ENCODE measurements around the gene TTN.

Gene TTN

DNA sequence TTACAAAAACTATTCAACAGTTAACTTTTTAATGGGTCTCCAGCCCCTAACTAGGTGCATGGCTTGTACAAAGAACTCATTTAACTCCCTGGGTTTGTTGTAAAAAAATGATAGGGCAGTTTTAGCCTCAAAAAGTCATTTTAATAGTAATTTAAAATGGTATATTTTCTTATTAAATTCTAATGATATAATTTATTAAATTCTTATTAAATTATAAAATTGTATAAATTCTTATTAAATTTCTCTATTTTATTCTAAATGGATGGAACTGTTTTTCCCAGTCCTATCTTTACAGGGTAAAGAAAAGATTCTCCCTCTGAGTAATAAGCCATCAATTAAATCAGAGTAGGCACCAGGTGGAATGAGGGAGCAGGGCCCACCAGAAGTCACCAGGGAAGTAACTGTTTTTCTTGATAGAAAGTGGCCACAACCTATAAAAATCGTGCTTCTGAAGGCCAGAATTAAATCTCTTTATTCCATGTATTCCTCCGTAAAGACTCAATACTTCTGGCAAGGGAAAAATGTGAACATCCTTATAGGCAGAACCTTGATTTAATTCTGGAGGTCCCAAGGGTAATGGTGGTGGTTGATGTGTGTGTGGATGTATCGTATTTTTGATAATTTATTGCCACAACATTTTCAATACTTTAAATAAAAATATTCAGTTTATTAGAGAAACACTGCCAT lies 329.6 kb downstream of the TTN start:
- no peaks in the 10 kb centered on the region for H3K36me3 ChIP-seq (ENCODE audit: control insufficient read depth, insufficient read depth, low read length)
- no peak overlapping the region; the same call in 1 of the 2 replicates for H3K4me3 ChIP-seq (ENCODE audit: low read length)
- no peak for DNase-seq (ENCODE audit: low read depth, low spot score)
- H3K27me3 ChIP-seq (ENCODE audit: control insufficient read depth, insufficient read depth, low read length) = no peaks in the 10 kb centered on the region; the same call in 1 of the 2 replicates
- no peak overlapping the region for H3K27ac ChIP-seq (ENCODE audit: low read length)
- WGBS (ENCODE audit: insufficient coverage, insufficient read length) = no CpG with 5 or more reads among the region's 3 CpGs
- H3K4me1 ChIP-seq (ENCODE audit: control insufficient read depth, insufficient read depth, low read length) = 0 out of 2 replicates have a peak, but pooled peaks cover 1% of the 10 kb centered on the region
- H3K9me3 ChIP-seq (ENCODE audit: control insufficient read depth, insufficient read depth, low read length) = no peaks in the 10 kb centered on the region

GRCh38 chr2:178476477-178476876 lies 330.7 kb downstream of the TTN start:
- DNase-seq (ENCODE audit: low read depth, low spot score) = no peak
- Histone ChIP-seq H3K27ac (ENCODE audit: low read length) (no peak overlapping the region), H3K9me3 (ENCODE audit: control insufficient read depth, insufficient read depth, low read length) (no peaks in the 10 kb centered on the region), H3K36me3 (ENCODE audit: control insufficient read depth, insufficient read depth, low read length) (no peaks in the 10 kb centered on the region), H3K4me3 (ENCODE audit: low read length) (no peak overlapping the region), H3K27me3 (ENCODE audit: control insufficient read depth, insufficient read depth, low read length) (no peaks in the 10 kb centered on the region; the same call in 1 of the 2 replicates), H3K4me1 (ENCODE audit: control insufficient read depth, insufficient read depth, low read length) (0 out of 2 replicates have a peak, but pooled peaks cover 1% of the 10 kb centered on the region)
